SIG-M5 treated with dmso at 0.1 percent for 504 hours (cell line): ENCODE measurements around the gene AXL.
A peak's percentile ranks its signal among the peaks of the same experiment; 100 is the strongest.

Experiments
- DNase-seq: peaks from one replicate; lab custom pipeline; 2025; ENCODE audit not compliant: unreplicated experiment; lab: John Stamatoyannopoulos, UW

Gene AXL

GRCh38 chr19:41305927-41306793 is 87.1 kb downstream of the AXL start:
- DNase-seq: no peak

- DNase-seq: no peak
These were observed 88.3 kb downstream of the AXL start for GRCh38 chr19:41307090-41307875.

- no peak for DNase-seq
These were observed 89.0 kb downstream of the AXL start for GRCh38 chr19:41307954-41308449.

GRCh38 chr19:41308450-41309179 is 89.6 kb downstream of the AXL start:
- peak; percentile 75 for DNase-seq

GRCh38 chr19:41309180-41310032 is 90.4 kb downstream of the AXL start:
- DNase-seq: peak; percentile 17

GRCh38 chr19:41310033-41310831 is 91.2 kb downstream of the AXL start, which contains the start of gene CCDC97:
Gene CCDC97, plus strand, starts transcription at chr19:41310172. Its CDS starts 139 bp downstream, at chr19:41310311.
- peak; percentile 69 for DNase-seq

GRCh38 chr19:41311072-41311471 is 92.0 kb downstream of the AXL start:
- DNase-seq: no peak
